ENCODE data around the gene ENTPD6.

Gene ENTPD6

DNA sequence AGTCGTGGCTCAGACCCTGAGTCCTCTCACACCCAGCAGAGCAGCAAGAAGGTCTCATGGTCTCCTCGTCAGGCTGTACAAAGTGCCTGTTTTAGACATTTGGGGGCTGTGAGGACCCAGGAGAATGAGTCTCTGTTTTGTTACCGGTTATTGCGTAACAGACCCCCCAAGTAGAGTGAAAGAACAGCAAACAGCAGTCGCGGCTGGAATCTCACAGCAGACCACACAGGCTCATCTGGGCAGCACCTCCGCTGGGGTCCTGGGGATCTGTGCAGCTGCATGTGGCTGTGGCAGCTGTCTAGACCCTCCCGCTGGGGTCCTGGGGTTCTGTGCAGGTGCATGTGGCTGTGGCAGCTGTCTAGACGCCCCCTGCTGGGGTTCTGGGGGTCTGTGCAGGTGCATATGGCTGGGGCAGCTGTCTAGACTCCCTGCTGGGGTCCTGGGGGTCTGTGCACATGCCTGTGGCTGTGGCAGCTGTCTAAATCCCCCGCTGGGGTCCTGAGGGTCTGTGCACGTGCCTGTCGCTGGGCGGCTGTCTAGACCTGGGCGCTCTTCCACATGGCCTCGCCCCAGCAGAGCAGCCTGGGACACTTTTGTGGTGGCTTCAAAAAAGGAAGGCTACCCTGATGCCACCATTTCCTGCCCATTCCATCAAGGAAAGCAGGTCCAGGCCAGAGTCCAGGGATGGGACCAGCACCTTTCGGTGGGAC is 24.7 kb downstream of the ENTPD6 start:
- TF ChIP-seq KLF1 (tag by site-specific recombination; IDR thresholded peaks at IDR 0.05) (no peak), PATZ1 (tag by site-specific recombination; IDR thresholded peaks at IDR 0.05) (no peak), ZNF585B (tag by site-specific recombination; IDR thresholded peaks at IDR 0.05) (no peak), ZIC2 (tag by site-specific recombination; IDR thresholded peaks at IDR 0.05) (peak; percentile 96), GLIS1 (tag by site-specific recombination; IDR thresholded peaks at IDR 0.05) (peak; percentile 78), ZNF416 (tag by site-specific recombination; IDR thresholded peaks at IDR 0.05) (no peak)
- CTCF ChIA-PET, result interaction anchor here (0.7 to 1.6 kb wide), 2 partner anchors 13 to 179 kb away, joined by 3 to 7 read pairs; no protein-coding TSS in a partner anchor
- POLR2A ChIA-PET, result no interaction called here
- no peaks in the 10 kb centered on the region for H3K9me3 ChIP-seq (ENCODE audit: control insufficient read depth, insufficient read depth, low read depth, low read length)
- peaks cover 4 to 67% of the 10 kb centered on the region in 2 experiments; a peak in 2 of 3 replicates for H3K36me3 ChIP-seq (ENCODE audit: control insufficient read depth in 2 of 2, insufficient read depth in 1 of 2, low read length in 2 of 2)
- no peak overlapping the region for H3K27ac ChIP-seq (ENCODE audit: extremely low read depth, low read depth, low read length)
- no peaks in the 10 kb centered on the region for H3K4me1 ChIP-seq (ENCODE audit: control insufficient read depth, insufficient read depth, low read length)
- no peak overlapping the region for H3K4me3 ChIP-seq (ENCODE audit: low read depth, low read length)

GRCh38 chr20:25220810-25221591 is 25.5 kb downstream of the ENTPD6 start:
- POLR2A ChIA-PET, result interaction anchor here (1.7 kb wide), 1 partner anchor 27 kb away, joined by 4 read pairs; the partner anchor contains the start of gene PYGB
- CTCF ChIA-PET, result interaction anchor here (0.7 to 1.6 kb wide), 2 partner anchors 12 to 178 kb away, joined by 3 to 7 read pairs; no protein-coding TSS in a partner anchor
- Histone ChIP-seq H3K4me3 (ENCODE audit: low read depth, low read length) (no peak overlapping the region), H3K9me3 (ENCODE audit: control insufficient read depth, insufficient read depth, low read depth, low read length) (no peaks in the 10 kb centered on the region), H3K27ac (ENCODE audit: extremely low read depth, low read depth, low read length) (no peak overlapping the region), H3K36me3 (ENCODE audit: control insufficient read depth in 2 of 2, insufficient read depth in 1 of 2, low read length in 2 of 2) (peaks cover 4 to 67% of the 10 kb centered on the region in 2 experiments; a peak in 2 of 3 replicates), H3K4me1 (ENCODE audit: control insufficient read depth, insufficient read depth, low read length) (no peaks in the 10 kb centered on the region)
- TF ChIP-seq GLI2 (tag by site-specific recombination; IDR thresholded peaks at IDR 0.05; ENCODE audit: borderline replicate concordance, low read depth) (no peak), ZBTB8A (tag by site-specific recombination; IDR thresholded peaks at IDR 0.05) (no peak), PRDM1 (tag by site-specific recombination; IDR thresholded peaks at IDR 0.05) (peak; percentile 60; the same call in 1 of the 2 replicates)
- TF ChIP-seq, protein P1, sequence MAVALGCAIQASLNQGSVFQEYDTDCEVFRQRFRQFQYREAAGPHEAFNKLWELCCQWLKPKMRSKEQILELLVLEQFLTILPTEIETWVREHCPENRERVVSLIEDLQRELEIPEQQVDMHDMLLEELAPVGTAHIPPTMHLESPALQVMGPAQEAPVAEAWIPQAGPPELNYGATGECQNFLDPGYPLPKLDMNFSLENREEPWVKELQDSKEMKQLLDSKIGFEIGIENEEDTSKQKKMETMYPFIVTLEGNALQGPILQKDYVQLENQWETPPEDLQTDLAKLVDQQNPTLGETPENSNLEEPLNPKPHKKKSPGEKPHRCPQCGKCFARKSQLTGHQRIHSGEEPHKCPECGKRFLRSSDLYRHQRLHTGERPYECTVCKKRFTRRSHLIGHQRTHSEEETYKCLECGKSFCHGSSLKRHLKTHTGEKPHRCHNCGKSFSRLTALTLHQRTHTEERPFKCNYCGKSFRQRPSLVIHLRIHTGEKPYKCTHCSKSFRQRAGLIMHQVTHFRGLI (tag by site-specific recombination; IDR thresholded peaks at IDR 0.05), result no peak

DNA sequence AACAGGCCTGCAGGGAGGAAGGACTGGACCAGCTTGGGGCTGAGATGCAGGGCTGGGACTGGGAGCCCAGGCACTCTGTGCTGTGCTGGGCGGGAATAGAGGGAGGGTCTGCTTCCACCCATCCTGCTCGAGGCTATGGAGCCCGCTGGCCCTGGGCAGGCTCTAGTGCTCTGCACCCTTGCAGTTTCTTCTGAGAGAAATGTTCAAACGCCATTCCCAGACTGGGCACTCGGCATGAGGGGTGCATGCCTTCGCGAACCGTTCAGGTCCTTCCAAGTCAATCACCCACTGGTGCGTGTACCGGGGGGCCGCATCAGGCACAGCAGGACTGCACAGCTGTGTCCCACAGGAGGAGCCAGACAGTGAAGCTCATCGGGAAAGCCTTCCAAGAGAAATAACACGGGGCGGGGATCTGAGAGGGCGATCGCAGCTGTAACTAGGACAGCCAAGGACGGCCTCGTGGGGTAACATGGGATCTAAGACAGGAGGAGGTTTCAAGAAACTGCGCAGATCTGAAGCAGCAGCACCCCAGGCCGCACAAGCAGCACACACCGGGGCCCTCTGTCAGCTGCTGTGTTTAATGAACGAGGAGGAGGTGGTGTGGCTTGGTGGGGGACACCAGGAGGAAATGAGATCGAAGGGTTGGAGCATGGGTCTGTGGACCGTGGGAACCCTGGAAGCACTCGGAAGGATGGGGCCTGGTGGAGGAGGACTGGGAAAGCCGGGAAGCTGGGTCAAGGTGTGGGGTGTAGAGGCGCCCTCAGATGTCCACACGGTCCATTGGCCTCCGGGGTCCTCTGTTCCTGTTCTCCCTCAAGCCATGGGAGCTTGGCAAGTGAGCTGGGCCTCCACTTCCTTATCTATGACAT is 26.3 kb downstream of the ENTPD6 start:
- CTCF ChIA-PET, result interaction anchor here (1.2 to 1.8 kb wide), 3 partner anchors 10 to 177 kb away, joined by 3 to 7 read pairs (median 5); no protein-coding TSS in a partner anchor
- Histone ChIP-seq H3K4me1 (ENCODE audit: control insufficient read depth, insufficient read depth, low read length) (no peaks in the 10 kb centered on the region), H3K4me3 (ENCODE audit: low read depth, low read length) (no peak overlapping the region), H3K36me3 (ENCODE audit: control insufficient read depth in 2 of 2, insufficient read depth in 1 of 2, low read length in 2 of 2) (peaks cover 4 to 65% of the 10 kb centered on the region in 2 experiments; a peak in 2 of 3 replicates), H3K9me3 (ENCODE audit: control insufficient read depth, insufficient read depth, low read depth, low read length) (no peaks in the 10 kb centered on the region), H3K27ac (ENCODE audit: extremely low read depth, low read depth, low read length) (no peak overlapping the region)
- peak; percentile 70 for TF ChIP-seq ZNF600 (tag by site-specific recombination; IDR thresholded peaks at IDR 0.05)
- TF ChIP-seq ZNF174 (tag by site-specific recombination; IDR thresholded peaks at IDR 0.05), result no peak
- TF ChIP-seq, protein P1 (tag by site-specific recombination; IDR thresholded peaks at IDR 0.05), result no peak
- POLR2A ChIA-PET, result interaction anchor here (1.7 kb wide), 1 partner anchor 26 kb away, joined by 4 read pairs; the partner anchor contains the start of gene PYGB

Data from HEK293 (cell line).